Adrenal gland (tissue), 12 donors: ENCODE measurements around the gene ANKRD33B. TPM values are rescaled to one million over a fixed set of nuclear protein-coding genes. Genes with fewer than 3 reads are reported as not detected.

Source experiments
- DNase-seq, 7 donors: peaks; one replicate each; pipeline ENCODE4 v3.0.0-alpha.2; 2019 to 2020
- H3K27ac ChIP-seq, 5 donors: fragments of 200-600 bp; sonication (generic) in 4 of 5; 1 replicate in 3 of 5; 2 replicates in 2 of 5; pipeline versions ENCODE4 v1.5.1 to v1.8.0; 2016 to 2020; ENCODE audit warnings: mild to moderate bottlenecking in 1 of 5
- H3K27me3 ChIP-seq: fragments of 200-600 bp; 2 replicates; pipeline ENCODE4 v1.8.0; 2021
- H3K36me3 ChIP-seq, 2 donors: fragments of 200-600 bp; replicated peaks in 1 of 2; 1 replicate in 1 of 2; 2 replicates in 1 of 2; pipeline versions ENCODE4 v1.5.1 to v1.8.0; 2018 to 2022
- H3K4me1 ChIP-seq, 2 donors: fragments of 200-600 bp; replicated peaks in 1 of 2; 1 replicate in 1 of 2; 2 replicates in 1 of 2; pipeline versions ENCODE4 v1.5.1 to v1.8.0; 2018 to 2021
- H3K4me3 ChIP-seq, 4 donors: fragments of 200-600 bp; sonication (generic) in 3 of 4; one replicate each; pipeline ENCODE4 v1.5.1; 2016 to 2018
- H3K9me3 ChIP-seq, 3 donors: fragments of 200-600 bp; sonication (generic) in 1 of 3; replicated peaks in 1 of 3; 1 replicate in 2 of 3; 2 replicates in 1 of 3; pipeline versions ENCODE4 v1.5.1 to v1.8.0; 2016 to 2021
- CTCF ChIP-seq, 6 experiments: fragments of 450-650 bp in 4 of 6; fragments of 200-600 bp in 2 of 6; sonication (generic) in 1 of 6; IDR thresholded peaks; 1 replicate in 5 of 6; 2 replicates in 1 of 6; pipeline versions ENCODE4 v1.5.1 to v1.8.0; 2016 to 2021; ENCODE audit warnings: antibody characterized with exemption in 6 of 6, mild to moderate bottlenecking in 2 of 6, moderate library complexity in 1 of 6
- POLR2A ChIP-seq, 2 donors: fragments of 450-650 bp; IDR thresholded peaks; one replicate each; pipeline ENCODE4 v1.6.1; 2017; ENCODE audit warnings: antibody characterized with exemption in 2 of 2, mild to moderate bottlenecking in 2 of 2, moderate library complexity in 1 of 2
- WGBS, 4 donors: extraction: QIAGEN DNeasy Blood & Tissue Kit in 2 of 4; methylation state at CpG; one replicate each; pipeline versions ENCODE4 v1.1.5 to v1.1.7; 2013 to 2017; 5-methylcytosine and 5-hydroxymethylcytosine counted together
- intact Hi-C, 2 donors: fragments of 100-400 bp; cut with DNase I; formaldehyde crosslinking; loops; one replicate each; pipeline versions ENCODE4 v1.14.1 to v1.15.0; 2022 to 2023
- polyA plus RNA-seq, 3 donors: library from polyadenylated mRNA; stranded (reverse); fragments of 200-250 nt in 2 of 3; fragments of 350-450 nt in 1 of 3; fragmentation: Illumina TruSeq in 1 of 3; extraction: RNeasy Lipid Tissue Mini Kit (QIAGEN cat#74804) in 1 of 3; gene quantifications; one replicate each; pipeline ENCODE4 v1.2.3, GENCODE V29; 2013 to 2014
- total RNA-seq, 9 donors: library from RNA; depleted of rRNA in 4 of 9; stranded (reverse); fragments of >200 nt in 4 of 9; fragments of 120-200 nt in 1 of 9; fragmentation: NEBNext Ultra II Directional in 1 of 9; extraction: Animal tissue kit (Norgen Biotek cat#: 25700) in 1 of 9; gene quantifications; one replicate each; pipeline versions ENCODE4 v1.1.0 to v1.2.4, GENCODE V29; 2013 to 2023
- donor health status: healthy with polysubstance abuse.
- donor health status: Bipolar disorder and iron deficiency.
- donor health status: DM: yes; HTN: yes; CAD: no.
- donor health status: DM: no; HTN: no; CAD: no.
- donor health status: DM: no; HTN: no; CAD: no.
- donor health status: DM: yes; HTN: yes; CAD: no.

ANKRD33B gene
- total and polyA plus RNA-seq, 12 donors, result 0.14 to 0.69 (median 0.23) TPM

GRCh38 chr5:10634562-10634961 lies 70.7 kb downstream of the ANKRD33B start:
- no peaks in the 10 kb centered on the region for H3K9me3 ChIP-seq
- WGBS, 4 donors, result 75 to 95% (median 83%) methylated on average over 2 of the region's 2 CpGs
- no peaks in the 10 kb centered on the region for H3K27me3 ChIP-seq
- no peak overlapping the region for H3K4me3 ChIP-seq
- intact Hi-C loops, result no loop called here
- H3K4me1 ChIP-seq, result no peaks in the 10 kb centered on the region
- H3K27ac ChIP-seq, result no peak overlapping the region
- no peaks in the 10 kb centered on the region for H3K36me3 ChIP-seq
- TF ChIP-seq CTCF (IDR thresholded peaks at IDR 0.05) (no peak), POLR2A (IDR thresholded peaks at IDR 0.05) (no peak)
- DNase-seq, result no peak

DNA sequence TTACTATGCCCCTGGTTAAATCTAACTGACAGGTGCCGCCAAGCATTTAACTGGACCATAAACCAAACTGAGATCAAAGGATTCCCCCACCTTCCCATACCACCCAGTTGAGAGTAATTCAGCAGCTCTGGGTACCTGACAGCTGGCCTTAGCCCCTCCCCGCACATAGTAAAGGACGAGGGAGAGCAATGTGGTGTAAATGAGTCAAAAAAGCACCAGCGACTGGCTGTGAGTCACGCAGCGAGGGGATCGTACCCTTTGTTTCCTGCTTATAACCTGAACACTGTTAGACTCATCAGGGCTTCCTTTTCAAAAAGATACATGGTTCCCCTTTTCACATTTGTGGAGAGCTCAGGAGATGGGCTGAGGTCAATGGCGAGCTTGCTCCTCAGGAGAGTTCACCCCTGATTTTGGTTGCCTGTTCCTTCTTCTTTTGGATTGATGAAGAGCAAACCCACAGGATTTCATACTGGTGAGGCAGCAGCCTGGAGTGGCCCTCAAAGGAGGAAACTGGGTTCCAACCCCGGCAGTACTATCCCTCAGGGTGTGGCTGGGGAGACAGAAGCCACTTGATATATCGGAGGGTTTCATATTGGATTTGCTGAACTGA lies 71.5 kb downstream of the ANKRD33B start:
- Histone ChIP-seq H3K27ac (no peak overlapping the region), H3K4me1 (no peaks in the 10 kb centered on the region)
- 27 to 54% (median 44%) methylated on average over 10 of the region's 10 CpGs for WGBS, 4 donors

GRCh38 chr5:10635867-10636350 lies 72.0 kb downstream of the ANKRD33B start:
- no peak for TF ChIP-seq POLR2A (IDR thresholded peaks at IDR 0.05)
- TF ChIP-seq CTCF (IDR thresholded peaks at IDR 0.05), result no peak
- Histone ChIP-seq H3K4me1 (no peaks in the 10 kb centered on the region), H3K36me3 (no peaks in the 10 kb centered on the region), H3K4me3 (no peak overlapping the region), H3K9me3 (no peaks in the 10 kb centered on the region), H3K27me3 (no peaks in the 10 kb centered on the region), H3K27ac (no peak overlapping the region)
- WGBS, 4 donors, result 58 to 72% (median 66%) methylated on average over 5 to 11 of the region's 11 CpGs
- no peak for DNase-seq
- intact Hi-C loops, result no loop called here

More for the DNA sequence above, 71.5 kb downstream of the ANKRD33B start:
- Histone ChIP-seq H3K9me3 (no peaks in the 10 kb centered on the region), H3K36me3 (no peaks in the 10 kb centered on the region), H3K27me3 (no peaks in the 10 kb centered on the region), H3K4me3 (no peak overlapping the region)
- TF ChIP-seq POLR2A (IDR thresholded peaks at IDR 0.05), result no peak
- TF ChIP-seq CTCF (IDR thresholded peaks at IDR 0.05), result no peak
- intact Hi-C loops, result no loop called here
- no peak for DNase-seq

- H3K4me1 ChIP-seq, result no peaks in the 10 kb centered on the region
- intact Hi-C loops, result no loop called here
- WGBS, 4 donors, result 52 to 67% (median 64%) methylated on average over 11 to 15 of the region's 15 CpGs
- no peak overlapping the region for H3K27ac ChIP-seq
- no peak for DNase-seq
- no peaks in the 10 kb centered on the region for H3K27me3 ChIP-seq
- H3K9me3 ChIP-seq, result no peaks in the 10 kb centered on the region
- H3K4me3 ChIP-seq, result no peak overlapping the region
- no peaks in the 10 kb centered on the region for H3K36me3 ChIP-seq
- TF ChIP-seq CTCF (IDR thresholded peaks at IDR 0.05) (no peak), POLR2A (IDR thresholded peaks at IDR 0.05) (no peak)
Measured at GRCh38 chr5:10636363-10637142, 72.7 kb downstream of the ANKRD33B start.
